Right renal cortex interstitium (tissue), 3 donors: ENCODE data around the gene SLC14A1. TPM values are rescaled to one million over a fixed set of nuclear protein-coding genes. Genes with fewer than 3 reads are reported as not detected.

ENCODE experiments used
- DNase-seq, 3 donors: peaks; one replicate each; pipeline ENCODE4 v3.0.0-alpha.2; 2013; ENCODE audit warnings: low read depth in 3 of 3, low spot score in 2 of 3
- polyA plus RNA-seq, 3 donors: library from polyadenylated mRNA; unstranded; fragments of 120-200 nt; gene quantifications; one replicate each; pipeline ENCODE4 v1.2.1, GENCODE V29; 2013; ENCODE audit not compliant: insufficient read length in 3 of 3

Gene SLC14A1
- 1 to 10 TPM; 3.5 to 4.8 (median 4.5) TPM for polyA plus RNA-seq

DNA sequence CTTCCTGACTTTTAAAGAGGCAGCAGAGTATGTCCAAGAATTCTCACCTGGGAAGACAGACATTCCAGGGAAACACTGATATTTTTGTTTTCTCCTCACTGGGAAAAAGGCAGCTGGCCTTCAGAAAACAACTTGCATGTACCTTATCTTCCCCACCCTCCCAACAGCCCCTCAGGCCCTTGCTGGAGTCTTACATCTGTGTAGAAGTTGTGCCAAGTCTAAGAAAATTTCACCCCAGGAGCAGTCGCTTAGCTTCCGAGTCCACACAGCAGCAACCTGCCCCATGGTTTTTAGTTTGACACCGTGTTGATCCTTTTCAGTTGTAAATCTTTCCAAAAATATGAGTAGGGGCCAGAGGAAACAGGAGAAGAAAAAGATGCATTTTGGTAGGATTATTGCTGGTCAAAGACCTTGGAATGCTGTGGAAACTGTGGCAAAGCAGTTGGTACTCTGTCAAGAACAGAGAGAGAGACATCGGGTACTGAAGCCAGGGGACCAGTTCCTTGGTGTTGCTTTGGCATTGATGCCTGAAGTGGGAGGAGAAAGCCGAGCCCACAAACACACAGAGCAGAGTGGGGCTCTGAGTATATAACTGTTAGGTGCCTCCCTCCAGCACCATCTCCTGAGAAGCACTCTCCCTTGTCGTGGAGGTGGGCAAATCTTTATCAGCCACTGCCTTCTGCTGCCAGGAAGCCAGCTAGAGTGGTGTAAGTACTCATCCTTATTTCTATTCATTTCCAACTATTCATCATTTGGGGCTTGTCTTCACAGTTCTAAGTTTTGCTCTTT lies at the start of gene SLC14A1:
TSS of gene SLC14A1 (plus strand) at position 615 of the 789 bp plus-strand sequence. CDS start 6,140 bp downstream, outside the sequence.
- no peak for DNase-seq

DNA sequence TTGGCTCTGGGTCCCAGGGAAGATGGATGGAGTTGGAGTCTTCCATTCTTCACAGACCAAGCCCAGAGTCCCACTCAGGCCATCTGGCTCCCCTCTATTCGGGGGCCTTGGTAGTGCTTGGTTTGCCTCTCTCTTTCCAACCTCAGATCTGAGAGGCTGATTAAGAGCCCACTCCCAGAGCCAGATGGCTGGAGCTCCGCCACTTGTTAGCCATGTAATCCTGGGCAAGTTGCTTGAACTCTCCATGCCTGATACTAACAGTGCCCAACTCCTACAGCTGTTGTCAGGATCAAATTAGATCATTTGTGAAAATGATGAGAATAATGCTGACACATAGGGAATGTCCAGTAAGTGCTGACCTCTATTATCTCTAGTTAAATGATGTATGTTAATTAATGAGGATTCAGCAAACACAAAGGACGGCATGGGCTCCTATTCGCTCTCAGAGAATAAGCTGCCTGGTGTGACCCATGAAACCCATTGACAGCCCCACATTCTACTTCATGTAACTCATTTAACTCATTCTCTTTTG lies 46.6 kb upstream of the SLC14A1 start:
- DNase-seq, result no peak

DNA sequence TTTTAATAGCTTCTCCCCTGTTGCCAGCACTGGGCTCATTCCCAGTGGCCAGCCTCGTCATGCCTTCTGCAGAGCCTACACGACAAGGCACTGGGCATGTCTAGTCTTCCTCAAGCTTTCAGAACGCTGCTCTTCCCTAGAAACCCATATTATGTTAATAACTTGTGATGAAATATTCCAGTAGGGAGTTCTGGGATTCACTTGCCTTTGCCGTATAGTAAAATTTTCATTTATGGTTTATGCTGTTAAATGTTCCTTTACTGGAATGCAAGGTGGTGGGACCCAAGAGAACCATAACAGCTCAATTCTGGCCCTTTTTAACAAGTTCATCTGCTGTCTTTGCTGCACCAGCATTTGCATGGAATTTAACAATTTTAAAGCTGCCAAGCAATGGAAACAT lies 45.5 kb upstream of the SLC14A1 start:
- no peak for DNase-seq

DNA sequence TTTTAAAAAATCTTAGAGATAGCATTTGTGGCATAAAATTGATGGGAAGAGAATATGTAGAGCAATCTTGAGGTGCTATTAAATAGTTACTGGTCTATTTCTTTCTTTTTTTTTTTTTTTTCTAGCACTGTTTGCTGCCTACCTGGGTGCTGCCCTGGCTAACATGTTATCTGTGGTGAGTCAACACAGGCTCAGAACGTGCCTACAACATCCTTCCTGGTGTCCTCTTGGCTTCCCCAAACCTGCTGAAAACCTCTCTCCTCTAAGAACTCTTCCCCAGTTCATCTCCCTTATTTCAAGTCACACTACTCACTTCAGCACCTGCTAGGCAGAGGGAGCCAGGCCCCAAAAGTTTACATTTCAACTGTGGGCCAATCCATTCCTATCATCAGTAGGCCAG lies 45.1 kb upstream of the SLC14A1 start:
- no peak for DNase-seq

DNA sequence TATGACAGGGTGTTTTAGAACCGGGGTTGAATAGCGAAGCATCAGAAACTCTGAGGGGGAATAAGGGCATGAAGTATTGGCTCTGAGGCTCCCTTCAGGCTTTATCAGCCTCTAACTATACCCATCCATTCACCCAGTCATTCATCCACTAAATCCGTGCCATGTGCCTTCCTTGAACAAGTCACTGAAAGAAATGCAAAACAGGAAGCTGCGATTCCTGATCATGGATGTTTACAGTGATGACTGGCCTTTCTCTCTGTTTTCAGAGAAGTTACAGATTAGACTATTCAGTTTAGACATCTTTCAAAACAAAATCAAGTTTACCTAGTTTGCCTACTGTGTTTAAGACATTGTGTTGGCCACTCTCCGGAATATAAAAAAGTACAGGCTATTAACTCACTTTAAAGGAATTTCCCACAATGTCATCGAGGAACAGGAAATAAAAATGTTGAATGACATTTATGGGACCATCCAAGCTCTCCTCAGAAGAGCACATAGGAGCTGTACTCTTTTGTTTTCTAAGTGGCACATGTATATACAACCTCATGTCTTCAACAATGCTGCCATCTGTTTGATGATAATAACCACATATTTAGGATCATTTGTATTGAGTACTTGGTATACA lies 43.8 kb upstream of the SLC14A1 start:
- no peak for DNase-seq

DNA sequence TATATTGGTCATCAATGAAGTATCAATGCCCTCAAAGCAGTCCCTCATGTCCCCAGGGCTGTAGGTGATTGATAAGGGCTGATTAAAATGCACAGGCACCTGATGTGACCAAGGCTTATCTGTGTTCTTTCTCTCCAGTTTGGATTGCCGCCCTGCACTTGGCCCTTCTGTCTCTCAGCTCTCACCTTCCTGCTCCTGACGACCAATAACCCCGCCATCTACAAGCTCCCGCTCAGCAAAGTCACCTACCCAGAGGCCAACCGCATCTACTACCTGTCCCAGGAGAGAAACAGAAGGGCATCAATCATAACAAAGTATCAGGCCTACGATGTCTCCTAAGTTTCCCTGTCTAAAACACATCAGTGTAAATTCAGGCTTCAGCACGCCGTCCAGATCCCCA lies 41.8 kb upstream of the SLC14A1 start:
- no peak for DNase-seq

DNA sequence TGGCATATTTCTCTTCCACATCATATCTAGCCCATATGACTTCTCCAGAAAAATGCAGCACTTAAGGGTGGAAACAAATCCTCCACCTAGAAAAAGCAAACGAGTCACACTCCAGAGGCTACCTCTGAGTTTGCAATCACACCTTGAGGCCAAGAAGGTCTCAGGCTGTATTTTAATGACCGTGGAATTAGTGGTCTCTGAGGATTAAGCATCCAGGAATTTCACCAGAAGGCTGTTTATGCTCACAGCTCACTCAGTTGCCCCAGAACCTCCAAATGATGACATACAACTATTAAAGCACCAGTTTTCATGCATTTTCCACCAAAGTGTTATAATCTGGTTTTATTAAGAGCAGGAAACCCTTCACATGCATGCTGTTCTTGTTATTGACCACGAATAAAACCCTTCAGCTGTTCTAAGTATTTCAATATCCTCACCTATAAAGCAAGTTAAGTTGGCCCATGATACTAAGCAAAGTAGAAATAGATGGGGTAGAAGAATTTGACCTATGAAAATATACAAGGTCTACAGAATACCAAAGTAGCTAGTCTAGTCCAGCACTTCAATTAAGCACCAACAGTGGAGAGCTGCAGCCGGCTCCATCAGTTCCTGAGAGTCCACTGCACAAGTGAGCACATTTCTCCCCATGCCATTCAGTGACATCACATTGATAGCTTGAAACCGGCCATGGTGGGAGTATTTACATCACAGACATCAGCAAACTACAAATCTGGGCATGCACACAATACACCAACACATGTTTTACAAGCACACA lies 39.5 kb upstream of the SLC14A1 start:
- DNase-seq, result no peak

DNA sequence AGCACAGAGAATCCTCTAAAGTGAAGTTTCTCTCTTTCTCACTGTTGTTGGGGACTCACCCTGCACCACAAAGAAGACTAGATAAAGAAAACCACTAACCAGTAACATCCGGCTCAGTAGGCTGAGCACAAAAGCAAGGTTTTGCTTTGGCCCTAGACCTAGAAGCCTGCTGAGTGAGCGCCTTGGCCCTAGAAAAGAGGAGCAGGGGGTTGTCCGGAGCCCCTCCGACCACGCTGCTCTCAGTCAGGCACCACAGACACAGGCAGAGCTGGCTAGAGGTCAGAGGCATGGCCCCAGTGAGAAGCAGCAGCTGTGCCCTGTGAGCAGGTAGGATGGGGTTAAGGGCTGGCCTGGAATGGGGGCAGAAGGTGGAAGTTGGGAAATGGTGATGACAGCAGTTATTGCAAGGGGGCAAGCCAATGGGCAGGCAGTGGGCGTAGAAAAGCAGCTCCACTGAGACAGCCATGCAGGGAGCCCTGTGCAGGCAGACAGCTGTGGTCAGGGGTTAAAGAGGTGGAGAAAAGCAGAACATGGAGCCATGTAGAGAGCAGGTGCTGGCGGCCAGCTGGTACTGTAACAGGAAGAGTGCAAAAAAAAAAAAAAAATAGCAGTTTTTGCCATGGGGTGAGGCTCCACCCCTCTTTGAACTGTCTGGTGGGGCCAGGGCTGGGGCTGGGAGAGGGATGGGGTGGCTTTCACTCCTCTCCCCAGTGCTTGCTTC lies 36.9 kb upstream of the SLC14A1 start:
- DNase-seq, result no peak

DNA sequence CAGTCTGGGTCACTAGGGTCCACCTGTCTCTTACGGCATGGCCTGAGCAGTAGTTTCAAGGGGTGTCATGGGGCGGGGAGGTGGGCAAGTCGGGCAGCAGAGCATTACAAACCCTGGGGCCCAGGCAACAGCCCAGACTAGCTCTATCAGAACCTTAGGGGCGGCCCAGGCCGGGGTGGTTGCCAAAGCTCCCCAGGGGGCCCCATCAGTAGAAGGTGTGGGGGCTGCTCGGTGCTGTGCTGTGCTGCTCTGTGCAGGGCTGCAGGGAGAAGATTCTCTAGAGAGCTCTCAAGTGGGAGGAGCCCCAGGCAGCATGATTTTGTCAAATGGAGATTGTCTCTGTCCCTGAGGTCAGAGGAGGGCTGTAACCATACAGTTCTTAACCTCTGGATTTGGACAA lies 36.4 kb upstream of the SLC14A1 start:
- no peak for DNase-seq

DNA sequence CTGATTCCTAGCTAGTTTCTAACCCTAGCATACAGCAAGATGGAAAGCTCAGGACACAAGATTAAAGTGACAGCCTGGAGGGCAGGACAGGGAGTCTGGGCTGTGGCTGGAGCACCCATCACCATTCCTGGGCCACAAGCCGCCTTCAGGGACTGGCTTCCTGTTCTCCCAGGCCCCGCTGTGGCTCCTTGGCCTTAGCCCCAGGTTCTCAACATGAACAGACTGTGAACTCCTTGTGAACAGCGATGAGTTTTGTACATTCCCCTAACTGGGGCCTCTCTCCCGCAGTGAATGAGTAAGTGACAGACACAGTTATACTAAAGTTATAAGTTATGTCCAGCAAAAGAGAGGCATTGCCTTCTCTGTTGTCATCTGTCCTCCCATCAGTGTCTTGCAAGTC lies 35.9 kb upstream of the SLC14A1 start:
- no peak for DNase-seq

DNA sequence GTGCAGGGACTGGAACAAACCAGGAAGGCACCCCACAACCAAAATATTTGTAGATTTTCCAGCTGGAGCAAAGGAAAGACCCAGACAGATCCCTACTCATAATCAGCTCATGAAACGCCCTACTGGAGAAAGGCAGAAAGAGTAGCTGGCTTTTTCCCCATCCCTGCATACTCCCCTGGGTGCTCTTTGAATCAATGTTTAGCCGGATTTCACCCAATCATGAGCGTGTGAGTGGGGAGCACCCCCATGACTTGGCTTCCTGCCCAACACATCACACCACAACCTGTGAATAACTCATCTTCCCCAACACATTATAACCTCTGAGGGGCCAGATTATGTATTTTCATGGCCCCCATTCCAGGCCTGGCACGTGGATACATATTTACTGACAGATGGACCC lies 35.1 kb upstream of the SLC14A1 start:
- DNase-seq, result no peak

DNA sequence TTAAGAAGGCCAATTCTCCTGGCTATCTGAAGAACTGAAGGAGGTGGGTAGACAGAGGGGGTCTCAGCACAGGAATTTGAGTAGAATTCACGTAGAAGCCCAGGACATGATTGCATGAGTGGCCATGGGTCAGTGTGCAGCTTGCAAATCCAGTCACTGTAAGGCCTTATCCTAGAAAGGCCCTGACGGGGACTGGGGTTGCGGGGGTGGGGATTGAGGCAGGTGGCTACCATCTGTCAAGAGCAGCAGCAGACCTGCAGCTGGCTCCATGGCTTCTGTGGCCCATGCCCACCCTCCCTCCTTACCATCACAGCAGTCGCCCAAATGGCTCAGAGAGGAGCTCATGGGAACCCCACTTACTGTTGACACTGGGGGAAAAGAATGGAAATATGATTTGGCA lies 34.6 kb upstream of the SLC14A1 start:
- no peak for DNase-seq

DNA sequence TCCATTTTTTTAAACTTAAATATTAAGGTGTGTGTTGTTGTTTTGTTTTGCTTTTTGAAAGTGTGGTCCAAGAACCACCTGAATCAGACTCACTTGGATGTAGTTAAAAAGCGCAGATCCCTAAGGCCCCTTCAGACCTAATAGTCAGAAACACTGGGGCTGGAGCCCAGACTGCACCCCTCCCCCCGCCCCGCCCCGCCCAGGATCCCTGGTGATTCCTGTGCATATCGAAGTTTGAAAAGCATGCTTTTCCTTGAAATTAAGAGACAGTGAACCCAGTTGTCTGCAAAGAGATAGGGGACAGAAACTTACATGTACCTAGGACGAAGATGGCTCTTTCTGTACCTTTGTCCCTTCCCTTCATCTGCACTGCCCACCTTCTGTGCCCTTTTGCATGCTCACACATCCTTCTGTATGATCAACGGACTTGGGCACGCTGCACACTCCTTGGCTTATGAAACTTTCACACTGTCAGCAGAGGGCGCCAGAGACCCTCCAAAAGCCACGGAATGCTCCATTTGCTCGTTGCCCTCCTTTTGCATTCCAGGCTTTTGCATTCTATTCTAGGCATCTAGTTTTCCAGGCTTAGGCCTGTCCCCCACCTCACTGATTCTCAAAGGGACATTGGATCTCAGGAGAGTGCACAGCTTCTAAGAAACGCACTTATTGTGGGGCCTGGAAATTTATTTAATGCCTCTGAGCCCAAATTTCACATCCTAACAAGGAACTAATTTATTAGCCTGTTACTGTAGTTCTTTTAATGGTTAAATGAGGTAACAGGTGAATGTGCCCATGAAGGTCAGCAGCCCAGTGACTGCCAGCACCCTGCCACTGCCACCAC lies 32.8 kb upstream of the SLC14A1 start:
- peak; percentile 65 to 67 (median 65) for DNase-seq

DNA sequence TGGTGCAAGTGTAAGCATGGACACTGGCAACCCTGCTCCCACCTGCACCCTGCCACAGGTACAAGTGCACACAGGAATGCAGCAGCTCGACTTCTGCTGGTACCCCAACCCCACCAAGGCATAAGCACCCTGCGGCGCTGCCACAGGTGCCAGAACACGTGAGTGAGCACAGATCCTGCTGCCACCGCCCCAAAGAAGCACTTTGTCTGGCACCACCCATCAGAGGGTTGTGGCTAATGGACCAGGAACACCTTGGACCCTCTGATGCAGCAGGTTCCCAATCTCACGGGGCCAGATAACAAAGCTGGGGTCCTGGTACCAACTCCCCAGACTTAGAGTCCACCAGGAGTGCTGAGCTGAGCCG lies 32.2 kb upstream of the SLC14A1 start:
- DNase-seq, result no peak

DNA sequence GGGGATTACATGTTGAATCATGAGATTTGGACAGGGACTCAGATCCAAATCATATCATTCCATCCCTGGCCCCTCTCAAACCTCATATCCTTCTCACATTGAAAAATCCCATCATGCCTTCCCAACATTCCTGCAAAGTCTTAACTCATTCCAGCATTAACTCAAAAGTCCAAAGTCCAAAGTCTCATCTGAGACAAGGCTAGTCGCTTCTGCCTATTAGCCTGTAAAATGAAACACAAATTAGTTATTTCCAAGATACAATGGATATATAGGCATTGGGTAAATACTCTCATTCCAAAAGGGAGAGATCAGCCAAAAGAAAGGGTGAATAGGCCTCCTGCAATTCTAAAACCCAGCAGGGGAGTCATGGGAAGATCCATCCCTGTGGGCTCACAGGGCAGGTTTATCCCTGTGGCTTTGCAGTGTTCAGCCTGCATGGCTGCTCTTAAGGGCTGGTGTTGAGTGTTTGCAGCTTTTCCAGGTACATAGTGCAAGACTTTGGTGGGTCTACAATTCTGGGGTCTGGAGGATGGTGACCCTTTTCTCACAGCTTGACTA lies 21.2 kb upstream of the SLC14A1 start:
- no peak for DNase-seq

DNA sequence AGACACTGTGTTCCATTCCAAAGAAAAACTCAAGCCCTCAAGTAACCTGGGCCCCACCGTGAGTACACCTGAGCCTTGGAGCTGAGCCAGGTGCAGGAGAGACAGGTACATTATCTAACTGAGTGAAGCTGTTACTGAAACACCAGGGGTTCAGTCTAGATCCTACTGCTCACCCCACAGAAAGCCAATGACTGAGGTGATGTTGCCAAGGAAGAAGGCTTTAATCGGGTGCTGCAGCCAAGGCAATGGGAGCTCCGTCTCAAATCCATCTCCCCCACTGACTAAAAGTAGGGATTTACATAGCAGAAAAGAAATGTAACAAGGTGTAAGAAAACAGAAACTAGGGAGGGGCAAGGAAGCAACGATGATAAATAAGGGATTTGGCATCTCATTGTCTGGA lies 15.2 kb upstream of the SLC14A1 start:
- no peak for DNase-seq

DNA sequence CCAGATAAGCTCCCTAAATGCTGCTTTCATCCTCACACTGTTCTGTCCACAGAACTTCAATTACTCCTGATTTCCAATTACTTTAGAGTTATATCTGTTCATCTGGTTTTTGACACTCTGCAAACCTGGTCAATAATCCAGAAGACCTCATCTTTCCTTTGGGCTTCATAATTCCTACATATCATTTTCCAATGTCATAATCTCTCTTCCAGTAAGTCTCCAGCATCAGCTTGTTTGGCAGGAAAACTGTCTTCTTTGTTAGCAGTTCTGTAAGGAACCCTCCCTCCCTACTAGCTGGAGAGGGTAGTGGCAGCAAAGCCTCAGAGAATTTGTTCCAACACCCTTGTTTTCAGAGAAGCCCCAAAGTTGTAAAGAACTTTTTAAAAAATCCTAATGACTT lies 11.9 kb upstream of the SLC14A1 start:
- no peak for DNase-seq

DNA sequence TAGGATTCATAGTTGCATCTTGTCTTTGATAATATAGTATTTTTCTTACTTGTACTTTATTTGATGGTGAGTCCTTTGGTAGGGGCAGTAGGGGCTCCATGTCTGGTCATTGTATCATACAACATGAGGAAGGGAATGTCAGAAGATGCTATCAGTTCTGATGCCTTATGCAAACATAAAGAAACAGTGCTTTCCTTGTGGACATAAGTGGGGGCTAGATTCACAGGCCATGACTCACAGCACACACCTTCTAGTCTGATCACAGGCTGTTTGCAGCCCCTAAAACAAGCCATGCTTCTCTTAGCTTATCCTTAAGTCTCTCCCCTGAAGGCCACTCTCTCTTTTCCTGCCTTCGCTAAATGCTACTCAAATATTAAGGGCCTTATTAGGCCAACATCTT lies 10.7 kb upstream of the SLC14A1 start:
- no peak for DNase-seq

DNA sequence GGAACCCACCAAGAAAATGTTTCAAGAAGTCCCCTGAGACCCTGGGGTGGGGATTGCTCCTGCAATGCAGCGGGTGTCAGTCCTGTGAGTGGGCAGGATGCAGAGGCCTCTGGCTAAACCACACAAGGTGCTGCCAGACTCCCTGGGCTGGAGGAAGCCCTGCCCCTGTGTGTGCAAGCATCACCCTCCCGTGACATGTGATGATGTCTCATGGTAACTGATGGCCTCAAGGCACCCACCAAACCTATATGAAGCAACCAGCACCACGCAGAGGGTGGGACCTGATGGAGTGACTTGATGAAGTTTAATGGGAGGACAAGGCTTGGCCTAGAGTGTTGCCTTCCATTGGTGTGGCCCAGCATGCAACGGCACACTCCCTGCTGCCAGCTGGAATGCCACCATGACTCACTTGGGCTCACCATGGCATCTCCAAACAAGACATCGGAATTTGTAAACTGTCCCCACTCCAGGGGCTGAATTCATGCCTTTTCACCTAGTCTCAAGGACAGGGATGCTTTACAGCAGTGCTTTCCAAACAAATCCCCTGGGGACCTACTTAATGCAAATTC lies 8.7 kb upstream of the SLC14A1 start:
- no peak for DNase-seq
